Activated CD8-positive, alpha-beta T cell treated with anti-CD3 and anti-CD28 coated beads for 36 hours (primary cell): ENCODE data around the gene VSIR. TPM values are rescaled to one million over a fixed set of nuclear protein-coding genes. Genes with fewer than 3 reads are reported as not detected.

Experiments
- ATAC-seq: fragments of 200-7000 bp; cut with Tn5 transposase; one replicate; pipeline ENCODE4 v1.10.0; 2021; ENCODE audit warnings: mild to moderate bottlenecking, moderate library complexity
- CTCF ChIA-PET: fragments of 350-600 bp; sonication (Branson Sonifier 250); formaldehyde crosslinking; loops from one replicate; lab custom pipeline; 2021; ENCODE audit warnings: antibody characterized with exemption; lab: Charles Lee
- POLR2A ChIA-PET: fragments of 350-600 bp; sonication (Branson Sonifier 250); formaldehyde crosslinking; loops from one replicate; lab custom pipeline; 2021; ENCODE audit warnings: antibody characterized with exemption; lab: Charles Lee
- DNase-seq: peaks from one replicate; pipeline ENCODE4 v3.0.0-alpha.2; 2020
- H3K27ac Mint-ChIP-seq: one replicate; pipeline ENCODE4 v1.8.0; 2021; ENCODE audit warnings: mild to moderate bottlenecking, mixed read lengths
- H3K27me3 Mint-ChIP-seq: one replicate; pipeline ENCODE4 v1.8.0; 2021; ENCODE audit warnings: mixed read lengths
- H3K36me3 Mint-ChIP-seq: one replicate; pipeline ENCODE4 v1.8.0; 2021; ENCODE audit warnings: low read depth, mixed read lengths
- H3K4me1 Mint-ChIP-seq: one replicate; pipeline ENCODE4 v1.8.0; 2021; ENCODE audit warnings: low read depth, mixed read lengths
- H3K4me3 Mint-ChIP-seq: one replicate; pipeline ENCODE4 v1.8.0; 2021; ENCODE audit warnings: mild to moderate bottlenecking, moderate library complexity, mixed read lengths
- H3K9me3 Mint-ChIP-seq: one replicate; pipeline ENCODE4 v1.8.0; 2021; ENCODE audit warnings: mixed read lengths
- intact Hi-C: fragments of 100-400 bp; cut with micrococcal nuclease; formaldehyde crosslinking; loops from one replicate; pipeline ENCODE4 v1.10.0; 2022
- total RNA-seq, 2 experiments: library from RNA; stranded (reverse); gene quantifications; one replicate each; pipeline ENCODE4 v1.2.3, GENCODE V29; 2021
- TF ChIP-seq, protein P1 (sequence below): fragments of 200-600 bp; IDR thresholded peaks from one replicate; pipeline ENCODE4 v1.8.0; 2022; ENCODE audit warnings: antibody characterized with exemption, mild to moderate bottlenecking

The VSIR gene
- total RNA-seq, 2 experiments from 2014 or later, result 59.6 to 61.0 TPM

DNA sequence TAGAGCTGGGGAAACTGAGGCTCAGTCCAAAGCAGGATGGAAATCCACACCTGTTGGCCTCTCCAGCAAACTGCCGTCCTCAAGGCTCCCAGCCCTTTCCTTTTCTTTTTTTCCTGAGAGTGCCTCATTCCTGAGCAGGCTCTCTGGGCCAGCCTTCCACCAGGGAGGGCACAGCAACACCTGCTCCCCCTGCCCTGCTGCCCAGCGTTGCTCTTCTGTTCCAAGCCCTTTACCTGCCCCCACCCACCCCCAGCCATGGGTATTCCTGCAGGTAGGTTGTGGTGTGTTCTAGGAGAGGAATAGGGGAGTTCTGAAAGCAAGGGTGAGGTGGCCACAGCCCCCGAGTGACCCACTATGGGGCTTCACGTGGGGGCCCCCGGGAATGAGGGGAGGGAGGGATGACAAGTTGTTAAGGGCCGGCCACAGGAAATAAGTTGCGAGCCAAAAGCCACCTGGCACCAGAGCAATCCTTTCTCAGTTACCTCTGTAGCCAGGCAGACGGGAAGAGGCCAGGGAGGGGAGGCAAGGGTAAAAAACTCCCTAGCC is 19.3 kb downstream of the VSIR start:
- Mint-ChIP-seq H3K4me1 (peaks cover 90% of the 10 kb centered on the region), H3K36me3 (peaks cover 63% of the 10 kb centered on the region), H3K27me3 (no peaks in the 10 kb centered on the region), H3K27ac (peak overlapping the region; percentile 78), H3K9me3 (no peaks in the 10 kb centered on the region), H3K4me3 (no peak overlapping the region)
- intact Hi-C loops, result no loop called here
- DNase-seq (no peak), ATAC-seq (no peak)
- ChIA-PET POLR2A (interaction anchor here (1.3 to 6.3 kb wide), 2 partner anchors 9 to 16 kb away, joined by 3 to 92 read pairs; partner anchors contain the start of gene VSIR), CTCF (interaction anchor here (6.3 kb wide), 1 partner anchor 15 kb away, joined by 108 read pairs; the partner anchor contains the start of gene VSIR)
- TF ChIP-seq, protein P1, sequence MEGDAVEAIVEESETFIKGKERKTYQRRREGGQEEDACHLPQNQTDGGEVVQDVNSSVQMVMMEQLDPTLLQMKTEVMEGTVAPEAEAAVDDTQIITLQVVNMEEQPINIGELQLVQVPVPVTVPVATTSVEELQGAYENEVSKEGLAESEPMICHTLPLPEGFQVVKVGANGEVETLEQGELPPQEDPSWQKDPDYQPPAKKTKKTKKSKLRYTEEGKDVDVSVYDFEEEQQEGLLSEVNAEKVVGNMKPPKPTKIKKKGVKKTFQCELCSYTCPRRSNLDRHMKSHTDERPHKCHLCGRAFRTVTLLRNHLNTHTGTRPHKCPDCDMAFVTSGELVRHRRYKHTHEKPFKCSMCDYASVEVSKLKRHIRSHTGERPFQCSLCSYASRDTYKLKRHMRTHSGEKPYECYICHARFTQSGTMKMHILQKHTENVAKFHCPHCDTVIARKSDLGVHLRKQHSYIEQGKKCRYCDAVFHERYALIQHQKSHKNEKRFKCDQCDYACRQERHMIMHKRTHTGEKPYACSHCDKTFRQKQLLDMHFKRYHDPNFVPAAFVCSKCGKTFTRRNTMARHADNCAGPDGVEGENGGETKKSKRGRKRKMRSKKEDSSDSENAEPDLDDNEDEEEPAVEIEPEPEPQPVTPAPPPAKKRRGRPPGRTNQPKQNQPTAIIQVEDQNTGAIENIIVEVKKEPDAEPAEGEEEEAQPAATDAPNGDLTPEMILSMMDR, result no peak

DNA sequence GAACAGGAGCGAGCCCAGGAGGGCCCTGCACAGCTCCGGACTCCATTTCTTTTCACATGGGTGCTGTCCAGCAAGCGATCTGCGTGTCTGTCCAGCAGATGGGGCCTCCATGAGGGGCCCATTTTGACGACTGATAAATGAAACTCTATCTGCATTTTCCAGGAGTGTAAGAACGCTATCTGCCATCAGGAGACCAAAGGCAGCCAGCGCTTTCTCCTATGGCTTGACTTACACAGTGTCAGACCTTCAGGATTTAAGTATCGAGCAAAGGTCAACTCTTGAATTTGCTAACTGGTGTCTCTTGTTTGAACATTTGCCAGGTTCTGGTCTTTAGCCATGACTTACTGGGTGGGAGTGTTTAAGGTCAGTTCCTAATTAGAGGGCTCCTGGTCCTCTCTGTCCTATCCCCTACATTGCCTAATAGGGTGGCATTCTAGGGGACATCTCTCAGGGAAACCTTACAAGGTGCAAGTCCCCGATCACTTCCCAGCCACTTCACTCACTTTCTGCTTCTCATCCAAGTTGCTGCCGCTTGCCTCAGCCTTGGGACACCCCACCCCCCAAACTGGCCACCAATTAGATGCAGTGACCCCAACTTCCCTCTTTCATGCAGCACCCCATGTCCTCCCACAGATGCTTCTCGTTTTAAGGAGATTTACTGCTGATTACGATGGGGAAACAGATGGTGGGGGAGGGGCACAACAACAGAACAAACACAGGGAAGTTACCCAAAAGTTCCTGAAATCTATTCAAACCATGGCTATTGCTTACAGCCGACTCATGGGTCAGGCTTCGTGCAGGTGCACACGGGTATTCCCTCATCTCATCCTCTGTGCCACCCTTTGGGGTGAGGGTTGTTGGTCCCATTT is 20.0 kb downstream of the VSIR start:
- DNase-seq (no peak), ATAC-seq (no peak)
- Mint-ChIP-seq H3K4me1 (peaks cover 94% of the 10 kb centered on the region), H3K27me3 (no peaks in the 10 kb centered on the region), H3K36me3 (peaks cover 63% of the 10 kb centered on the region), H3K9me3 (no peaks in the 10 kb centered on the region), H3K4me3 (no peak overlapping the region), H3K27ac (peak overlapping the region; percentile 78)
- intact Hi-C loops, result no loop called here
- TF ChIP-seq, protein P1, result no peak
- CTCF ChIA-PET, result interaction anchor here (1.7 to 6.3 kb wide), 4 partner anchors 10 to 27 kb away, joined by 6 to 108 read pairs (median 12); partner anchors contain the start of gene VSIR
- POLR2A ChIA-PET, result interaction anchor here (1.2 to 6.3 kb wide), 4 partner anchors 15 to 20 kb away, joined by 12 to 92 read pairs (median 14); partner anchors contain the start of gene VSIR

DNA sequence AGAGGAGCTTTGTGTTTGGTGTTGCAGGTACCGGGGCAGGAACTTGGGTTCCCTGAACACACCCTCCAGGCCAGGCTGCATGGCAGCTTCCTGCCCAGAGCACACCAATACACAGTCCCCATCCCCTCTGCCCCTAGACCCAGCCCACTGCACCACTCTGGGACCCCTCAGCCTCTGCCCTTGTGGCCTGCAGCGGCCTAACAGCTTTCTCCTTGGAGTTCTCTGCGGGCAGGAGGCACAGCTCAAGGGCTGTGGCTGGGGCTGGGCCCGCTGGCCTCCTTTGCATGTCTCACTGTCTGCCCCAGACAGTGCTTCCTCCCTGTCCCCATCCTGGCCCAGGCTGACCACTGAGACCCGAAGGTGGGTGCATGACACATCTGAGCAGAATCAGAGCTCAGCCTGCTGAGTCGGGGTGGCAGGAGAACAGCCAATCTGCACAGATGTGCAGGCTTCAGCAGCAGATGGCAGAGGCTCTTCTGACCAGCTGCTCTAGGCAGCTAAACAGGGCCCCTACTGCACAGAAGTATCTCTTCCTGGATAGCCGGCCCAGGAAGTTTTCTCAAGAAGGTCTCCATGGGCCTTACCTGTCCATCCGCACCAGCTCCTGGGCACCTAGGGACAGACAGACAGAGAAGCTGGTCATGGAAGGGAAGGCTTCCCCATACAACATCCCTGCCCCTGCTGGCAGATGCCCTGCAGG is 20.8 kb downstream of the VSIR start:
- intact Hi-C loops, result no loop called here
- no peak for DNase-seq
- POLR2A ChIA-PET, result interaction anchor here (1.0 to 1.5 kb wide), 6 partner anchors 10 to 21 kb away, joined by 4 to 14 read pairs (median 9); partner anchors contain the start of gene VSIR
- TF ChIP-seq, protein P1, result no peak
- CTCF ChIA-PET, result interaction anchor here (1.2 to 3.3 kb wide), 5 partner anchors 10 to 26 kb away, joined by 4 to 17 read pairs (median 6); partner anchors contain the start of gene VSIR
- H3K4me3 Mint-ChIP-seq, result no peak overlapping the region
- peak overlapping the region; percentile 78 for H3K27ac Mint-ChIP-seq
- no peak for ATAC-seq
- H3K4me1 Mint-ChIP-seq, result peaks cover 94% of the 10 kb centered on the region
- H3K36me3 Mint-ChIP-seq, result peaks cover 63% of the 10 kb centered on the region
- H3K27me3 Mint-ChIP-seq, result no peaks in the 10 kb centered on the region
- H3K9me3 Mint-ChIP-seq, result no peaks in the 10 kb centered on the region

DNA sequence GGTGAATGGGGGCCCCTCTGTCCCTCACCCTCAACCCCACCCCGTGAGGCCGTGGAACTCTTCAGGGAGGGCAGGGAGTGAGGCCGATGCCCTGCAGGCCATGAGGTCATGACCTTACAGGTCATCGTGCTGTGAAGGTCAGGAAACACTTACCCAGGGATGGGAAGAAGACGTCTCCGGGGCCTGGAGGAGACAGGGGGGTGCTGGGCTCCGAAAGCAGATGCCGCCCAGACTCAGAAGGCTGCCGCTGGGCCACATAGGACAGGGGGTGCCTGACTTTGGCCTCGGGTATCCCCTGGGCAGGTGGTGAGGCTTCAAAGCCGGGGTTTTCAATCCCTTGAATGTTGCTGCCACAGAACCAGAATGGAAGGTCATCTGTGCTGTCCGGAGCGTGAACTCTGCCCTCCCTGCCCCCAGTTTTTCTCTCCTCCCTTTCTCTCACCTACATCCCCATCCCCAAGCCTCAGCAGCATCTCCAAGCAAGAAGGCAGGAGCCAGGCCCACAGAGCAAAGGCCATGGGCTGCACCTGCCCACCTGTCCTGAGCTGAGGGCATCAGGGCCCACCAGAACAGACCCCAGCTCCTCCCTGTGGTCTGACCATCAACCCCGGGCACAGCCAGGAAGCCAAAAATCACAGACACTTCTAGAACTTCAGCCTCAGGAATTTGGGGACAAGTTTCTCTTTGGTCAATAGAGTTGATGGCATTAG is 21.6 kb downstream of the VSIR start:
- POLR2A ChIA-PET, result interaction anchor here (1.0 to 1.5 kb wide), 6 partner anchors 10 to 22 kb away, joined by 4 to 14 read pairs (median 9); partner anchors contain the start of gene VSIR
- CTCF ChIA-PET, result interaction anchor here (1.2 to 3.3 kb wide), 5 partner anchors 11 to 26 kb away, joined by 4 to 17 read pairs (median 6); partner anchors contain the start of gene VSIR
- H3K4me3 Mint-ChIP-seq, result no peak overlapping the region
- no peaks in the 10 kb centered on the region for H3K27me3 Mint-ChIP-seq
- peaks cover 64% of the 10 kb centered on the region for H3K36me3 Mint-ChIP-seq
- intact Hi-C loops, result no loop called here
- no peaks in the 10 kb centered on the region for H3K9me3 Mint-ChIP-seq
- H3K27ac Mint-ChIP-seq, result peak overlapping the region; percentile 78
- ATAC-seq (no peak), DNase-seq (no peak)
- TF ChIP-seq, protein P1, result no peak
- peaks cover 94% of the 10 kb centered on the region for H3K4me1 Mint-ChIP-seq
